ENCODE measurements around the gene P3H2.
"Not testable (repeated sequence)": the region's sequence is repeated elsewhere in the genome, so short reads cannot be mapped to it uniquely, and the experiment has no call there.

P3H2 gene

DNA sequence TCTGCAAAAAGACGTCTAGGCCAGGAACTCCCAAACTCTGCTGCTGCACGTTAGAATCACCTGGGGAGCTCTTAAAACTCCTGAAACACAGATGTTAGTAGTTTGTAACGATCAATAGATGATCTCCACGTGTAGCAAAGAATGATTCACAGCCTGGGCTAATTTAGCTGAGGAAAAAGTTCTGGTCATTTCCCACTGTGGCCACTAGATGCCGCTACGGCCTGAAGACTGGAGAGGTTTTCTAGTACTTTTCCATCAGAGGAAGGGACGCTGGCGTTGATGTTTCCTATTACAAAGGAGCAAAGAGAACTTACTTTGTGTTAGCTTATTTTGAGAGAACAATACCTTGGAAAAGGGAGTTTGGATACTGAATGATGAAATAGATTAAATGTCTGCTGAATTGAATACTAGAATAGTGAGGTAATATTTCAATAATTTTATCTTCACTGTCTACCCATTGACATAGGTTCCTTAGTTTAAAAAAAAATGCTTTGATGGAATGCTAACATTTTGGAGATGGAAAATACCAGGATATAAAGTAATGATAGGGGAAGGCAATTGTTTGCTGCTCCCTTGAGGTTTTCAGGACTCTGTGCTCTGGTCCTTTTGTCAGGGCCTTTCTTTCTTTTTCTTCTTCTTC is 159.1 kb downstream of the P3H2 start:
- no peaks in the 10 kb centered on the region for H3K9me3 Mint-ChIP-seq
- peaks cover 9% of the 10 kb centered on the region for H3K4me1 Mint-ChIP-seq (ENCODE audit: low read depth)
- peaks cover 24% of the 10 kb centered on the region for H3K27me3 Mint-ChIP-seq
- H3K27ac Mint-ChIP-seq: no peak overlapping the region
- no peaks in the 10 kb centered on the region for H3K36me3 Mint-ChIP-seq (ENCODE audit: low read depth)
- no peak overlapping the region for H3K4me3 Mint-ChIP-seq

DNA sequence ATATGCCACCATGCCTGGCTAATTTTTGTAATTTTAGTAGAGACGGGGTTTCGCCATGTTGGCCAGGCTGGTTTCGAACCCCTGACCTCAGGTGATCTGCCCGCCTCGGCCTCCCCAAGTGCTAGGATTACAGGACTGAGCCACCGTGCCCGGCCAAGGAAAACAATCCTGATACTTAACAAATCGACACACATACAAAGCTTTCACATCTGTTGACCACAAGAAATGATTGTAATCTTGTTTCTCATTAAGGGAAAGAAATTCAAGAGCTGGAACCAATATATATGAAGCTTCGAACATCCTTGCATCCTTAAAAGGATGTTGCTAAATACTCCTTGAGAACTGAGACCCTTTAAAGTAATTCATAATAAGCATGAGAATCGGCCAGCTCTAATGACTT is 159.6 kb downstream of the P3H2 start:
- not testable (repeated sequence) for H3K9me3 Mint-ChIP-seq; H3K27ac Mint-ChIP-seq; H3K4me1 Mint-ChIP-seq (ENCODE audit: low read depth)

DNA sequence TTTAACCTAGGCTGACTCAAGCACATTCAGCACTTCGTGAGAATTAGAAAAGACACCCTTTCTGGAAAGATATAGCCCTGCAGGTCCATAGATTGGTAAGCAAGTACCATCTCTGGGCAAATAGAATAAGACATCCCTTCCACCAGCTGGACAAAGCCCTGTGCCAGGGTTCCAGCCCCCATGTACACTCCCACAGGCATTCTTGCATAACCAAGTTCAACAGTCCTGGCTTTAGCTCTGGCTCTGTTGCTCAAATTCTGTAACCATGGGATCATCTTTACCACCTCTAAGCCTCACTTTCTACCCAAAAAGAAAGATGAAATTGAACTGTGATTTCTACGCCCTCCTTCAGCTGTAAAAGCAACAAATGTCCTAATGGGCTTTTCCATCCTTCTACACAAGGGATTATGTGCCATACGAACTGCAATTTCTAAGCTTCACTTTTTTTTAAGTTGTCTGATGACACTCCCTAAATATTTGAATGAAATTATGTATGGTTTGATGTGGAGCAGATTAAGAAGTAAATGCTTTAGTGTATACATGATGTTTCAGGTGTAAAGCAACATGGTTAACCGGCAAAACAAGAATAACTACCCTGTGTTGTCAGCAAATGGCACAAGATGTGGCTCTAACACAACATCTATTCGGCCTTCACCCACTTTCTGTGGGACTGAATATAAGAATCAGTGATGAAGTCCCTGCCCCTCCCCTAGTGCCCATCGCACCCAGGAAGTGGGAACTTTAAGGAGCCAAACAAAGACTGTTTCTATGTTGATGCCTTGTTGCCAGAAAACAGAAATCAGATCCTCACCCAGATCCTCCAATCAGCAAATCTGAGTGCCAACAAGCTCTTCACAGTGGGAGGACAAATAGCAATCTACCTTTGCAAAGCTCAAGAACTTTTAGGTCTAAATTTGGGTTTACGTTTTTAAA is 165.7 kb downstream of the P3H2 start:
- Mint-ChIP-seq H3K9me3 (no peaks in the 10 kb centered on the region), H3K27me3 (peaks cover 18% of the 10 kb centered on the region), H3K4me1 (ENCODE audit: low read depth) (no peaks in the 10 kb centered on the region), H3K27ac (no peak overlapping the region), H3K36me3 (ENCODE audit: low read depth) (no peaks in the 10 kb centered on the region), H3K4me3 (no peak overlapping the region)

More for the DNA sequence above, 159.6 kb downstream of the P3H2 start:
- not testable (repeated sequence) for H3K36me3 Mint-ChIP-seq (ENCODE audit: low read depth); H3K4me3 Mint-ChIP-seq
- H3K27me3 Mint-ChIP-seq: peaks cover 20% of the 10 kb centered on the region

DNA sequence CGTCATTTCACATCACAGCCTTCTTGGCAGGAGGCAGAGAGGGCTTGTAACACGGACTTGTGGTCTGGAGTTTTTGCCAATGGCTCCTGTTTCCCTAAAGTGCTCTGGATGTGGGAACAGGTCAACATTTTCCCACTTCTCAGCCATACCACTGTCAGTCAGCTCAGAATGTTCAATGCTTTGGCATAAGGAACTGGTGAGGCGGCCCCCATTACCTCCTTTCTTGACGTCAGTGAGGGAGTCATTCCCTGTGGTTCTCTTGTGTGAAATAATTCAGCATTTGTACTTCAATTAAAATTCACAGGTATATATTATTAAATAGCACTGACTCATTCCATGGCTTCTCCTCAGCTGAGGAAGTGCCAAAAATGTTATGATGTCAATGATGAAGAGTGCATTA is 167.1 kb downstream of the P3H2 start:
- Mint-ChIP-seq H3K27ac (no peak overlapping the region), H3K4me3 (no peak overlapping the region), H3K36me3 (ENCODE audit: low read depth) (no peaks in the 10 kb centered on the region), H3K27me3 (peaks cover 12% of the 10 kb centered on the region), H3K9me3 (no peaks in the 10 kb centered on the region), H3K4me1 (ENCODE audit: low read depth) (no peaks in the 10 kb centered on the region)

DNA sequence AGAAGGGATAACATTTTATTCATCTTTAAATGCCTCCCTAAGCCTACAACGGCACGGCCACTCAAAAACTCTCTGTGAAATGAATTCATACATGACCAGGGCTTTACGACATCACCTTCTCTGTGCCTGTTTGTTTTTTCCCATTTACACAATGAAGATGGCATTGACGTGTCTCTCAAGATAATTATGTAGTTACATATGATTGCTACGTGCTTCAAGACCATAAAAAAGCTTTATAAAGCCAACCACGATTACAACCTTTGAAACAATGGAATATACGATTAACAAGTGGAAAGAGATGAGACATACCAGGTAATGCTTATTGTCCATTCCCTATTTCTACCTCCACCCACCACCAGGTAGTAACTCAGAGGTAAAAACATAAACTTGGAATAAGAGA is 168.4 kb downstream of the P3H2 start:
- Mint-ChIP-seq H3K27me3 (peaks cover 6% of the 10 kb centered on the region), H3K9me3 (no peaks in the 10 kb centered on the region), H3K4me1 (ENCODE audit: low read depth) (peaks cover 5% of the 10 kb centered on the region), H3K27ac (no peak overlapping the region), H3K36me3 (ENCODE audit: low read depth) (no peaks in the 10 kb centered on the region), H3K4me3 (no peak overlapping the region)

DNA sequence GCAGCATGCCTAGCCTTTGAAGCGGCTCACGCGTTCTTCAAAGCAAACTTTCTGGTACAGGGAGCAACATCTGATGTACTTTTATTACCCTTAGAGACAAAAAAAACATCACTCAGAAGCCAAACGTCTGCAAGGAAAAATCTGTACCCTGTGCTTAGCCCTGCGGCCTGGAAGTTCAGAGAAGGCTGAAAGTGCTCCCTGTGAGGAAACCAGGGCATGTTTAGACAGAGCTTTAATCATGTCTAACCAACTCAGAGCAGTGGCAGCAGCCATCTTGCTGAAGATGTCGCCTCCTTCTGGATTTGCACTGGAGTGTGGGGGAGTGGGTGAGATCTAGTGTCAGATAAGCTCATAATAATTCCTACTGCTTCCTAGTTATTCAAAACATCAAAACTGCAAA is 170.4 kb downstream of the P3H2 start:
- Mint-ChIP-seq H3K36me3 (ENCODE audit: low read depth) (no peaks in the 10 kb centered on the region), H3K9me3 (no peaks in the 10 kb centered on the region), H3K27ac (no peak overlapping the region), H3K4me3 (no peak overlapping the region), H3K4me1 (ENCODE audit: low read depth) (peaks cover 5% of the 10 kb centered on the region), H3K27me3 (peaks cover 6% of the 10 kb centered on the region)

DNA sequence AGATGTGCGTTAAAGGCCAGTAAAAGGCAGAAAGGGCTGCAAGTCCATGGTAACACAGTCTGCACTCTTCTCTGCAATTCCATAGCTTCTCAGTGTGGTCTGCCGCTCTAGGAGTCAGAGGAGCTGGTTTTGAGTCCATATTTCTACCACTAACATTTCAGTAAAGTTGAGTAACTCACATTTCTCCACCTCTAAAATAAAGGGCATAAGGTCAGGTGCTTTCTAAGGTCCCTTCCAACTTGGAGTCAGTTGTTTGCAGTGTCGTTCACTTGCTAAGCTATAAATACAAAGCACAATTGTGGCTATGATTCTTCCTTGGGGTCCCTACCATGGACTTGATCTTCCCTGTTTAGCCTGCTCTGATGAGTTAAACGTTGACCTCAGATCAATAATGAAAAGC is 171.1 kb downstream of the P3H2 start:
- Mint-ChIP-seq H3K27me3 (peaks cover 6% of the 10 kb centered on the region), H3K9me3 (no peaks in the 10 kb centered on the region), H3K4me3 (no peak overlapping the region), H3K36me3 (ENCODE audit: low read depth) (no peaks in the 10 kb centered on the region), H3K4me1 (ENCODE audit: low read depth) (peaks cover 5% of the 10 kb centered on the region), H3K27ac (no peak overlapping the region)

DNA sequence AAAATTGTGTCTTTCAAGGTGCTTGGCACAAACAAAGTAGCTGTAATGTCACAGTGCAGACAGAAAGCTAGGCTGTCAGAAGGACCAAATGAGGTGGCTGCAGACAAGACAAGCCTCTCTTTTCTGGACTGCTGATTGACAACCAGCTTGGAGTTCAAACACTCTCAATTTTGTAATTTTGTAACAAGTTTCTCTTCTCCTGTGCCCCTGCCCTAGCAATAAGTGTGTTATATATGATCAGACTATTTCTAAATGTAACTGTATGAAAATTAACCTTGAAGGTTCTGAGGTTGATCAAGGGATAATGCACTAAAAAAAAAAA is 172.0 kb downstream of the P3H2 start:
- Mint-ChIP-seq H3K27ac (no peak overlapping the region), H3K27me3 (peaks cover 6% of the 10 kb centered on the region), H3K36me3 (ENCODE audit: low read depth) (no peaks in the 10 kb centered on the region), H3K9me3 (no peaks in the 10 kb centered on the region), H3K4me3 (no peak overlapping the region), H3K4me1 (ENCODE audit: low read depth) (peaks cover 5% of the 10 kb centered on the region)

DNA sequence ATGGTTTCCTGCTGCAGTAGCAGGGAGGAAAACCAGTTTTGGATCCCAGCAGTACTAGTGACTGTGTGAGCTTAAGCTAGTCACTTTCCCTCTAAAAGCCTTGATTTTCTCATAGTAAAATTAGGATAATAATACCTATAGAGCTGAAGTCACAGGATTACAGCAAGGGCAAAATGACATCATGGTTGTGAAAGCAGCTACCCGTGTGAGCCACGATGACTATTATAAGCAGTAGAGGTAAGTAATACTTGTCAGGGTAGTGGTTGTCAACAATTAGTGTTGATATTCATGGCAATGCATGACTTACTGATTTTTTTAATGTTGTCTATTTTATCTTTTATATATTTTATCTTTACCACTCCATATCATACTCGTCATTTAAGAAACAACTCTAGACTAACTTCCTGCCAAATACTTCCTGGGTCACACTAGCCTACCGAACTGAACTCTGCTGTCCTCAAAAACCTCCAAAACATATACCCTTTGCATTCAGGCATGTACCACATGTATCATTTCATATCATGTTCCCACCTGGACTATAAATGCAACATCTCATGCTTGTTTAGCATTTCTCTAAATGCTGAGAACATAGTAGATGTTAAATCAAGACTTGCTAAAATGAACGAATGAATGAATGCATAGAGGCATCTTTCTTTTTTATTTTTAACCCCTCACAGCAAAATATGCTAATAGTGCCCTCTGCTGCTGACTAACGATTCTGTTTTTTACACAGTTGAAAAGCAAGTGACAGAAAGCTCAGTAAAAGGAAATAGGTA is 172.6 kb downstream of the P3H2 start:
- Mint-ChIP-seq H3K27me3 (peaks cover 6% of the 10 kb centered on the region), H3K9me3 (no peaks in the 10 kb centered on the region), H3K36me3 (ENCODE audit: low read depth) (no peaks in the 10 kb centered on the region), H3K4me3 (peak overlapping the region; percentile 9), H3K27ac (no peak overlapping the region), H3K4me1 (ENCODE audit: low read depth) (peaks cover 5% of the 10 kb centered on the region)

DNA sequence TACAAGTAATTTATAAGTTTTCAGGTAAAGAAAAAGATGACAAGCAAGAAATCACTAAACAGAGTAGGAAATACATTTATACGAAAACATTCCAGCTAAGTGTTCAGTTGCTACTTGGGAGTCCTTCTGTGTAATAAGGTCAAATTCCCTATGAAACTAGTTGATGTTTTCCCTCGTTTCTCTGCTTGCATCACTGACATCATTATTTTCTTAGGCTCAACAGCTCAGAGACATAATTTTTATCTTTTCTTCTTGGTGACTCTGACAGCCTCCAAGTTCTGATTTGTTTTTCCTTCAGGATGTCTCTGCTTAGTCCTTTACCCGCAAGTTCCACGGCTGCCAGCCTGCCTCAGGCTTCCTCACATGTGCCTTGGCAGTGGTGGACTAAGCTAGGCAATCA is 173.6 kb downstream of the P3H2 start:
- no peak overlapping the region for H3K4me3 Mint-ChIP-seq
- H3K36me3 Mint-ChIP-seq (ENCODE audit: low read depth): no peaks in the 10 kb centered on the region
- no peak overlapping the region for H3K27ac Mint-ChIP-seq
- H3K9me3 Mint-ChIP-seq: no peaks in the 10 kb centered on the region
- H3K4me1 Mint-ChIP-seq (ENCODE audit: low read depth): peaks cover 5% of the 10 kb centered on the region
- peaks cover 4% of the 10 kb centered on the region for H3K27me3 Mint-ChIP-seq

DNA sequence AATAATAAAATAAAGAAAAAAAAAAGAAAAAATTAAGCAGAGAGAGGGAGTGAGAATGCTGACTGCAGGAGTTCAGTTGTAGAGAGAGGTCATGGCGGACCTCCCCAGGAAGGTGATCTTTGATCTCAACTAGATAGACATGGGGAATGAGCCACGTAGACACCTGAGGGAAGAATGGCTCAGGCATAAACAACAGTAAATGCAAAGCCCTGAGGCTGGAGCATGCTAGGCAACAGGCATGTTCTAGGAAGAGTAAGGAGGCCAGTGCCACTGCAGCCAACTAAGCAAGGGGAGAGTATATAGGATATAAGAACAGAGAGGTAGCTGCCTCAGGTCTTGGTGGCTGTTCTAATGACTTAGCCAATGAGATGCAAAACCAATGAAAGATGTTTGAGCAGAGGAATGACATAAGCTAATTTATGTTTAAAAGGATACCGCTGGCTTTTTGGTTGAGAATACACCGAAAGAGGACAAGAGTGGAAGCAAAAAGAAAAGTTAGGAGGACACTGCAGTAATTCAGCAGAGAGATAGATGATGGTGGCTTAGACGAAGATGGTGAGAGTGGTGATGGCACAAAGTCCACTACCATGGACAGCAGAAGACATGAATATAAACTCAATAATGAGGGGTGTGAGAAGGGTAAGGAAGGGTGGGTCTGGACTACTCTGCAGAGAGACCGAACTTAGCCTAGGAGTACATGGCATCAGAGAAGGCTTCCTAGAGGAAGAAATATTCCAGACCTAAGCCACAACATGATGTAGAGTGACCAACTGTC is 174.6 kb downstream of the P3H2 start:
- Mint-ChIP-seq H3K4me1 (ENCODE audit: low read depth) (peaks cover 11% of the 10 kb centered on the region), H3K36me3 (ENCODE audit: low read depth) (no peaks in the 10 kb centered on the region), H3K27ac (no peak overlapping the region), H3K4me3 (no peak overlapping the region), H3K27me3 (no peaks in the 10 kb centered on the region), H3K9me3 (no peaks in the 10 kb centered on the region)

DNA sequence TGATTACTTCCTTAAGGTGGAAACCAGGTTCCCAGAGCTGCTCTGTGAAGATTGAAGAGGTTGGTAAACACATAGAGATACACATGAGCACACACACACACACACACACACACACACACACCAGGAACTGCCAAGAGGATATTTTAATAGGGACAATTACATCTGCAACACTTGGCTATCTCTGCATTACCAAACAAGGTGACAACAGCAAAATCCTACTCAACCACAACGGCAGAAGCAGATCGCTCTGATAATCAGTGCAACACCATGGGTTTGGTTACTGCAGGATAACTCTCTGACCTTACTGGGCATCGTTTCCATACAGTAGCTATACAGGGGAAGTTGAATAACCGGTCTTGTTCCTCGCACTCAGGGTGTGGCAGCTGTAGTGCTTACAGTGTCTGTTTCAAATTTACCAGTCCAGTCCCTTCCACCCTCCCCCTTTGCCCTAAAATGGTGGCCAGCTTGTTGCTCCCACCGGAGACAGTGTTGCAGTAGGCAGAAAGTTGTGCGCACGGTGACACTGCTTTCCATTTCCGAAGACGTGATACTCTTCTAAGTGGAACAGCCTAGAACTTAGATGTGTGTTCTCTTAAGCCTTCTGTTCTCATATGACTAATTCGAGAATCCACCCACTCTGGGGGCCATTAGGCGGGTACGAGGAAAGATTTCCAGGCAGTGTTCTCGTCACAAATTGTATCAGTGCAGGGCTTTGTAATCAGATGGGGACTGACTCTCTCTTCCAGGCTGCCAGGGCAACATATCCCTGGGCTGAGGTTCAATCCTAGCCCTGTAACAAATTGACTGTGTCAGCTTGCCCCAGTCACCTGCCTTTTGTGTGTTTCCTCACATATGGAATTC is 176.2 kb downstream of the P3H2 start:
- peaks cover 11% of the 10 kb centered on the region for H3K4me1 Mint-ChIP-seq (ENCODE audit: low read depth)
- H3K9me3 Mint-ChIP-seq: no peaks in the 10 kb centered on the region
- H3K27ac Mint-ChIP-seq: no peak overlapping the region
- no peaks in the 10 kb centered on the region for H3K36me3 Mint-ChIP-seq (ENCODE audit: low read depth)
- H3K4me3 Mint-ChIP-seq: no peak overlapping the region
- no peaks in the 10 kb centered on the region for H3K27me3 Mint-ChIP-seq

DNA sequence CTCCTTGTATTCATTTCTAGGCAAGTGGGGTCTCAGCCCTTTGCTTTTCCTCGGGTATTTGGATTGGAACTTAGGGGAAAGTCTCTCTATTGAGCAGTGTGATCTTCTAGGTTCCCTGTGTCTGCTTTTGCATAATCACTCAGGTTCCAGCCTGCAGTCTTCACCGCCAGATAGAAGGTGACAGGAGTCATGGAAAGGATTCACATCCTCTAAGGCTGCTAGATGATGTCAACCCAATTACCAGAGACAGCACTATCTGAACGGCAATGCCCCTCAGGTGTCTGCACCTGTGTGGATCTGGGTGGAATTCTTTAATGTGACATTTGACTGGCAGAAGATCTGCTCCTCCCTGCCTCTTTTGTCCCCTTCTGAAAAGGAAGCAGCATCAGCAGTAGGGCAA is 177.7 kb downstream of the P3H2 start:
- peaks cover 6% of the 10 kb centered on the region for H3K4me1 Mint-ChIP-seq (ENCODE audit: low read depth)
- no peak overlapping the region for H3K4me3 Mint-ChIP-seq
- no peaks in the 10 kb centered on the region for H3K9me3 Mint-ChIP-seq
- no peak overlapping the region for H3K27ac Mint-ChIP-seq
- H3K36me3 Mint-ChIP-seq (ENCODE audit: low read depth): no peaks in the 10 kb centered on the region
- no peaks in the 10 kb centered on the region for H3K27me3 Mint-ChIP-seq

DNA sequence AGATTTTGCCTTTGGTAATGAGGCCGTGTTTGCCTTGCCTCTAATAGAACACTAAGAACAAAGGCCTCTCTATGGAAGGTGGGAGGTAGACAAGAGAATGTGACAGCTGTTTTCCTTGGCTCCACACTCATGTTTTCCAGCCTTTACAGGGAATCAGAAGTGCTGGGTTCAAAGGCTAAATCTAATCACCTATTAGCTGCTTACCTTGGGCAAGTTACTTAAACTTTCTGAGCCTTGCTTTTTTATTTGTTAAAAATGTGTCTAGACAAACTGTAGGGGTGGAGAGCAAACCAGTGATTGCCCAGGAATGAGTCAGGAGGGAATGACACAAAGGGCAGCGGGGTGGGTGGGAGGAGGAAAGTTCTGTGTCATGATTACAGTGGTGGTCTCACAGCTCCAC is 179.0 kb downstream of the P3H2 start:
- no peaks in the 10 kb centered on the region for H3K9me3 Mint-ChIP-seq
- no peak overlapping the region for H3K27ac Mint-ChIP-seq
- H3K36me3 Mint-ChIP-seq (ENCODE audit: low read depth): no peaks in the 10 kb centered on the region
- no peak overlapping the region for H3K4me3 Mint-ChIP-seq
- no peaks in the 10 kb centered on the region for H3K27me3 Mint-ChIP-seq
- H3K4me1 Mint-ChIP-seq (ENCODE audit: low read depth): peaks cover 6% of the 10 kb centered on the region
